AG04449 (cell line): Measurements from ENCODE around the gene PDIA5.

Experiments
- CTCF ChIA-PET: fragments of 350-600 bp; formaldehyde crosslinking; extraction: SDS; loops from one replicate; lab custom pipeline; 2021; ENCODE audit warnings: antibody characterized with exemption; lab: Yijun Ruan, JAX
- POLR2A ChIA-PET: fragments of 400-600, 350-600 bp; formaldehyde crosslinking; extraction: SDS; loops from one replicate; lab custom pipeline; 2020; ENCODE audit warnings: antibody characterized with exemption, inconsistent platforms; lab: Yijun Ruan, JAX
- DNase-seq: peaks from one replicate; pipeline ENCODE4 v3.0.0-alpha.2; 2010; ENCODE audit warnings: low read depth, low spot score
- H3K4me3 ChIP-seq: 2 replicates; pipeline ENCODE4 v1.5.1; 2011; ENCODE audit warnings: low read depth, mild to moderate bottlenecking, control low read depth, low read length
- TF ChIP-seq, protein P1 (sequence below): IDR thresholded peaks from one replicate; pipeline ENCODE4 v1.5.1; 2011; ENCODE audit warnings: mild to moderate bottlenecking, moderate library complexity, low read length, control low read depth, inconsistent platforms; ENCODE audit not compliant: insufficient read depth; ENCODE audit errors: missing control alignments

Gene PDIA5

DNA sequence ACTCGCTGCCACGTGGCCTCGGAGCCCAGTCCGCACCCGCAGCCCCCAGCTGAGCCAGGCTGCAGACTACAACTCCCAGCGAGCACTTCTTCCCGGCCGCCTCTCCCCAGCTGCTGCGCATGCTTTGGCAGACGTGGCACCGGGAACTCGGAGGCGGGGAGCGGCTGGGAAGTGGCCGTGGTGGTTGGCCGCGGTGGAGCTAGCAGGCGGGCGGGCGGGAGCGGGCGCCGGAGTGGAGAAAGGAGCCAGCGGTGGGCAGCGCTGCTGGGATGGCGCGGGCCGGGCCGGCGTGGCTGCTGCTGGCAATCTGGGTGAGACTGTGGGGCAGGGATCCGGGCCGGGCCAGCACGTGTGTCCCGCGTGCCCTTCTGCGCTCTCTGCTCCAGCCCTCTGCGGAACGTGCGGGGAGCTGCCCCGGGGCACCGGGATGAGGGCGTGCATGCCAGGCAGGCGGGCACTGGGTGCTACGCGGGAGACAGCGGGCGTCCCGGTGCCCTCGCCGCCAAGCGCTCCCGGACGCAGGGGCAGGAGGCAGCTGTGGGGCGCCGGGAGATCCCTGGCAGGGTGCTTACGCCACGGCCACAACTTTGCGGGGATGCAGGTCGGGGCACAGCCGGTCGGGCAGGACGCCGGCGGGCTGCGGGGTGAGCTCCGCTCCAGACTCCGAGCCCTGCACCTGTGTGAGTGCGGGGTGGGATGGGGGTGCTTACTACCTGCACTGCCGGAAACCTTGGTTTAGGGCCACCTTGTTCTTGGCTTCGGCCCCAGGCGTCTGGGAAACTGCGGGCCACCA, at the start of gene PDIA5:
Gene PDIA5, plus strand, starts transcription at position 130 of the 793 bp plus-strand sequence. Its CDS starts 140 bp downstream, at position 270.
- POLR2A ChIA-PET = interaction anchor here (0.7 to 1.8 kb wide), 2 partner anchors 9 to 105 kb away, joined by 3 to 8 read pairs; no protein-coding TSS in a partner anchor

DNA sequence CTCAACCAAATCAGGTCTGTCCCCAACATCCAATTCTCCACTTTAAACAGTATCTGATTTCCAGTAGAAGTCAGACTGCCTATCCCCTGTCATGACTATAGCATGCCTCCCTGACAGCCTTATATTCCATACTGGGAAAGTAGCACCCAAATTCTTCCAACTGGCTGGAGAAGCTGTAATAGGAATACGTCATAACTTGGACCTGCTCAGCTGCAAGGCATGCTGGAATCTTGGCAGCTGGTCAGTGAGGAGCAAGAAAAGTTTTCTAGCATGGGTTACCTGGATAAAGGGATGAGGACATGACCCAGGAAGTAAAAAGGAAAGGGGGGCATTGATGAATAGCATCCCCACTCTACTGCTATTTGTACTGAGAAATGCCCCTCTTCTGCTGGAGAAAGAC, 48.1 kb upstream of the PDIA5 start:
- CTCF ChIA-PET = no interaction called here

More for the DNA sequence above, at the start of gene PDIA5:
- H3K4me3 ChIP-seq = peak within 1 kb of the TSS; percentile 93
- CTCF ChIA-PET = interaction anchor here (1.2 to 1.4 kb wide), 4 partner anchors 9 to 125 kb away, joined by 3 to 7 read pairs (median 4); partner anchors contain the start of gene SEMA5B
- peak; percentile 34 for DNase-seq
- TF ChIP-seq, protein P1, sequence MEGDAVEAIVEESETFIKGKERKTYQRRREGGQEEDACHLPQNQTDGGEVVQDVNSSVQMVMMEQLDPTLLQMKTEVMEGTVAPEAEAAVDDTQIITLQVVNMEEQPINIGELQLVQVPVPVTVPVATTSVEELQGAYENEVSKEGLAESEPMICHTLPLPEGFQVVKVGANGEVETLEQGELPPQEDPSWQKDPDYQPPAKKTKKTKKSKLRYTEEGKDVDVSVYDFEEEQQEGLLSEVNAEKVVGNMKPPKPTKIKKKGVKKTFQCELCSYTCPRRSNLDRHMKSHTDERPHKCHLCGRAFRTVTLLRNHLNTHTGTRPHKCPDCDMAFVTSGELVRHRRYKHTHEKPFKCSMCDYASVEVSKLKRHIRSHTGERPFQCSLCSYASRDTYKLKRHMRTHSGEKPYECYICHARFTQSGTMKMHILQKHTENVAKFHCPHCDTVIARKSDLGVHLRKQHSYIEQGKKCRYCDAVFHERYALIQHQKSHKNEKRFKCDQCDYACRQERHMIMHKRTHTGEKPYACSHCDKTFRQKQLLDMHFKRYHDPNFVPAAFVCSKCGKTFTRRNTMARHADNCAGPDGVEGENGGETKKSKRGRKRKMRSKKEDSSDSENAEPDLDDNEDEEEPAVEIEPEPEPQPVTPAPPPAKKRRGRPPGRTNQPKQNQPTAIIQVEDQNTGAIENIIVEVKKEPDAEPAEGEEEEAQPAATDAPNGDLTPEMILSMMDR = no peak

DNA sequence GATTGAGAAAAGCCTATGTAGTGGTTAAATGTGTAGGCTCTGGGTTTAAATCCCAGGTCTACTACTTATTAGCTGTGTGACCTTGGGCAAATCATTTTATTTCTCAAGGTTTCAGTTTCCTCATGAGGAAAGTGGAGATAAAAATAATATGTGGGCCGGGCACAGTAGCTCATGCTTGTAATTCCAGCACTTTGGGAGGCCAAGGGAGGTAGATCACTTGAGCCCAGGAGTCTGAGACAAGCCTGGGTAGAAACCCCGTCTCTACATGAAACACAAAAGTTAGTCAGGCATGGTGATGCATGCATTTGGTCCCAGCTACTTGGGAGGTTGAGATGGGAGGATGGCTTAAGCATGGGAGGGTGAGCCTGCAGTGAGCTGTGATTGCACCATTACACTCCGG, 47.7 kb upstream of the PDIA5 start:
- POLR2A ChIA-PET = no interaction called here

More for the DNA sequence above, 48.1 kb upstream of the PDIA5 start:
- POLR2A ChIA-PET = no interaction called here
- no peak overlapping the region for H3K4me3 ChIP-seq
- DNase-seq = no peak
- TF ChIP-seq, protein P1 = no peak

DNA sequence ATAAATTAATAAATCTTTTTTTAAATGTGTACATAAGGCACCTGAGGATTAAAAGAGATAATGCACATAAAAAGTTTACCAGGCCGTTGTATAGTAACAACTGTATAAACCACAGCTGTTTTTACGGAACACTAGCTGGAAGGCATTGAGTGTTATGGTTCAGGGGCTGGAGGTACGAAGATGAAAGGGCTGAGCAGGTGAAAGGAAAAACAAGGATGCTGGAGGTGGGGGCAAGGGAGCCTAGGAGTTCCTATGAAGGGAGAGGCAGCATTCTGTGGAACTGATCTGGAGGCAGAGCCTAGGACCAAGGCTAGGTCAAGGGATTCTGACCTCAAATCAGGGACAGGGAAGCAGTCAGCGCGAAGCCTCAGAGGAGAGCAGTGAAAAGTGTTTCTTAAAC, 47.2 kb upstream of the PDIA5 start:
- H3K4me3 ChIP-seq = no peak overlapping the region
- CTCF ChIA-PET = no interaction called here
- no peak for DNase-seq
- POLR2A ChIA-PET = no interaction called here
- TF ChIP-seq, protein P1 = no peak

More for the DNA sequence above, 47.7 kb upstream of the PDIA5 start:
- no peak overlapping the region for H3K4me3 ChIP-seq
- CTCF ChIA-PET = no interaction called here
- TF ChIP-seq, protein P1 = no peak
- no peak for DNase-seq

DNA sequence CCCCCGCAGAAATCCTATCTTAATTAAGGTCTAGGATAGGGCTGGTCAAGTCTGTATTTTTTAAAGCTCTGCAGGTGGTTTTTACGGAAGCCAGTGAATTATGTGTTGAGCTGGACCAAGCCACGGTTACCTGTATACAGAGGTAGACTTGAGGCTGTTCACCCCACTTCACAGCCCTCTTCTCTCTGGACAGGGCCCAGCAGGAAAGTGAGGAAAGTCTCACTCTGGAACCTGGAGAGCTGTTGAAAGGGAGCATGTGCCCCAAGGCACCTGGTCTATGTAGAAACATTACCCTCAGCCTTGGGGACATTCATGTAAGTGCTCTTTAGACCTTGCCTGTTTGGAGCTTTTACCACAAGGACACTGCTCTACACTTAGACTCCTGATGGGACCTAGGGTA, 46.1 kb upstream of the PDIA5 start:
- ChIA-PET CTCF (interaction anchor here (0.8 to 3.1 kb wide), 4 partner anchors 9 to 162 kb away, joined by 3 to 15 read pairs (median 5); no protein-coding TSS in a partner anchor), POLR2A (no interaction called here)
- no peak for DNase-seq
- TF ChIP-seq, protein P1 = no peak
- H3K4me3 ChIP-seq = no peak overlapping the region

DNA sequence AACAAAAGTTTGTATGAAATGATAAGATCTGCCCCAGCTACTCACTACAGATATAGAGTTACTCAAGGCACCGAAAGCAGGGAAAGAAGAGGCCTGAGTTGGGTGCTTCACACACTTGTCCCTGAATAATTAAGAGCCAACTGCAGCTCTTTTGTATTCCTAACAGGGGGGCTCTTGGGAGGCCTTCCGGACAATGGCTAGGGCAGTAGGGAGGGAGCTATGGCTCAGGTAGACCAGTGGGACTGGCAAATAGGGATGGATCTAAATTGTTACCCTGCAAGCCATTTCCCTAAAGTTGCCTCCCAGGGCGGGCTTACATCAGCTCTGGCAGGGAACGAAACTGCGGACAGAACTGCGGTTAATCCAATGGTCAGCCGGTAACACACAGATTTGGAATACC, 45.4 kb upstream of the PDIA5 start:
- ChIA-PET POLR2A (no interaction called here), CTCF (interaction anchor here (0.8 to 3.1 kb wide), 4 partner anchors 8 to 163 kb away, joined by 3 to 15 read pairs (median 5); no protein-coding TSS in a partner anchor)
- no peak for DNase-seq
- H3K4me3 ChIP-seq = no peak overlapping the region
- TF ChIP-seq, protein P1 = no peak
